Esophagus squamous epithelium (tissue), 5 donors: ENCODE measurements around the gene KCNJ12. TPM values are rescaled to one million over a fixed set of nuclear protein-coding genes. Genes with fewer than 3 reads are reported as not detected.
"Not testable (repeated sequence)": the region's sequence is repeated elsewhere in the genome, so short reads cannot be mapped to it uniquely, and the experiment has no call there.

Experiments used
- DNase-seq: peaks from one replicate; lab custom pipeline; 2025; lab: John Stamatoyannopoulos, UW
- H3K27ac ChIP-seq, 4 donors: fragments of 200-600 bp; sonication (generic); one replicate each; pipeline ENCODE4 v1.5.1; 2016 to 2019; ENCODE audit warnings: mild to moderate bottlenecking in 1 of 4
- H3K27me3 ChIP-seq, 4 donors: fragments of 200-600 bp; sonication (generic); 1 replicate in 3 of 4; 2 replicates in 1 of 4; pipeline versions ENCODE4 v1.5.1 to v1.6.0; 2017 to 2021; ENCODE audit warnings: antibody characterized with exemption in 1 of 4
- H3K36me3 ChIP-seq, 3 donors: fragments of 200-600 bp; sonication (generic); one replicate each; pipeline ENCODE4 v1.5.1; 2016 to 2019
- H3K4me1 ChIP-seq, 3 donors: fragments of 200-600 bp; sonication (generic); one replicate each; pipeline ENCODE4 v1.5.1; 2017 to 2019
- H3K4me3 ChIP-seq, 4 donors: fragments of 200-600 bp; sonication (generic); 1 replicate in 3 of 4; 2 replicates in 1 of 4; pipeline ENCODE4 v1.5.1; 2016 to 2019; ENCODE audit warnings: mild to moderate bottlenecking in 2 of 4, moderate library complexity in 1 of 4
- H3K9me3 ChIP-seq, 3 donors: fragments of 200-600 bp; sonication (generic); one replicate each; pipeline ENCODE4 v1.5.1; 2016 to 2019
- CTCF ChIP-seq, 6 experiments: fragments of 450-650 bp in 4 of 6; fragments of 200-600 bp in 2 of 6; sonication (generic) in 2 of 6; IDR thresholded peaks; one replicate each; pipeline ENCODE4 v1.5.1; 2016 to 2019; ENCODE audit warnings: antibody characterized with exemption in 6 of 6, mild to moderate bottlenecking in 4 of 6, moderate library complexity in 4 of 6
- POLR2A ChIP-seq, 4 donors: fragments of 450-650 bp; IDR thresholded peaks; one replicate each; pipeline ENCODE4 v1.6.1; 2017; ENCODE audit warnings: antibody characterized with exemption in 4 of 4, mild to moderate bottlenecking in 4 of 4, moderate library complexity in 3 of 4
- WGBS, 2 donors: methylation state at CpG; one replicate each; pipeline ENCODE4 v1.1.5; 2018; 5-methylcytosine and 5-hydroxymethylcytosine counted together
- intact Hi-C: fragments of 100-400 bp; cut with DNase I; formaldehyde crosslinking; loops from one replicate; pipeline ENCODE4 v1.15.0; 2022
- total RNA-seq, 4 donors: library from RNA; depleted of rRNA; stranded (reverse); fragments of >200 nt; gene quantifications; one replicate each; pipeline ENCODE4 v1.1.0, GENCODE V29; 2016
- donor health status: DM: yes; HTN: yes; CAD: no.

The KCNJ12 gene
- under 1 TPM in 3 of 4 donors, not detected in 1; 0.09 to 0.73 (median 0.38) TPM for total RNA-seq

GRCh38 chr17:21376081-21376758 lies at the start of gene KCNJ12:
TSS of gene KCNJ12 (plus strand) at chr17:21376357. CDS start at chr17:21415343, 38,986 bp downstream.
- peak within 1 kb of the TSS; percentile 26 to 68 (median 47) for H3K4me3 ChIP-seq
- no peaks in the 10 kb centered on the region for H3K36me3 ChIP-seq
- intact Hi-C loops, result no loop called here
- no peaks in the 10 kb centered on the region for H3K9me3 ChIP-seq
- peaks cover 16 to 44% (median 25%) of the 10 kb centered on the region in 3 donors for H3K4me1 ChIP-seq
- DNase-seq, result no peak
- WGBS, 2 donors, result 6 to 9% methylated on average over 15 to 20 of the region's 82 CpGs
- no peak for TF ChIP-seq POLR2A (IDR thresholded peaks at IDR 0.05)
- no peak for TF ChIP-seq CTCF (IDR thresholded peaks at IDR 0.05)
- H3K27ac ChIP-seq, result peak within 1 kb of the TSS in 2 of 4 donors; percentile 2 to 39
- peaks cover 0 to 75% (median 2%) of the 10 kb centered on the region in 4 donors for H3K27me3 ChIP-seq

- 58 to 76% methylated on average over 1 of the region's 1 CpG for WGBS, 2 donors
- H3K36me3 ChIP-seq, intact Hi-C loops, H3K4me1 ChIP-seq, H3K4me3 ChIP-seq, H3K27ac ChIP-seq, DNase-seq, H3K9me3 ChIP-seq, H3K27me3 ChIP-seq: not testable (repeated sequence)
These were observed 48.2 kb upstream of the KCNJ12 start for GRCh38 chr17:21327921-21328320.

GRCh38 chr17:21328778-21329177 lies 47.4 kb upstream of the KCNJ12 start:
- DNase-seq, H3K9me3 ChIP-seq, H3K4me1 ChIP-seq, H3K4me3 ChIP-seq, H3K27ac ChIP-seq, H3K36me3 ChIP-seq, intact Hi-C loops, H3K27me3 ChIP-seq: not testable (repeated sequence)
- WGBS, 2 donors, result 62 to 75% methylated on average over 2 of the region's 2 CpGs

GRCh38 chr17:21330436-21331160 lies 45.6 kb upstream of the KCNJ12 start:
- 73 to 80% methylated on average over 9 of the region's 9 CpGs for WGBS, 2 donors
- H3K4me3 ChIP-seq, result no peak overlapping the region
- no peak for TF ChIP-seq CTCF (IDR thresholded peaks at IDR 0.05)
- TF ChIP-seq POLR2A (IDR thresholded peaks at IDR 0.05), result no peak
- H3K9me3 ChIP-seq, result peaks cover 0 to 3% (median 0%) of the 10 kb centered on the region in 3 donors
- no peaks in the 10 kb centered on the region for H3K27me3 ChIP-seq
- no peaks in the 10 kb centered on the region for H3K36me3 ChIP-seq
- H3K4me1 ChIP-seq, result no peaks in the 10 kb centered on the region
- no peak for DNase-seq
- no peak overlapping the region for H3K27ac ChIP-seq
- intact Hi-C loops, result no loop called here

- H3K4me3 ChIP-seq, H3K27me3 ChIP-seq, intact Hi-C loops, H3K36me3 ChIP-seq, H3K9me3 ChIP-seq, H3K27ac ChIP-seq, DNase-seq, H3K4me1 ChIP-seq: not testable (repeated sequence)
- WGBS, 2 donors, result 58 to 66% methylated on average over 4 of the region's 4 CpGs
These were observed 39.4 kb upstream of the KCNJ12 start for GRCh38 chr17:21336541-21337294.

- 62 to 70% methylated on average over 6 to 8 of the region's 8 CpGs for WGBS, 2 donors
- H3K4me1 ChIP-seq, H3K36me3 ChIP-seq, H3K27ac ChIP-seq, H3K27me3 ChIP-seq, H3K4me3 ChIP-seq, H3K9me3 ChIP-seq, DNase-seq, intact Hi-C loops: not testable (repeated sequence)
These were observed 38.1 kb upstream of the KCNJ12 start for GRCh38 chr17:21337981-21338625.
